ENCODE measurements around the gene ARHGAP15.

ARHGAP15 gene

DNA sequence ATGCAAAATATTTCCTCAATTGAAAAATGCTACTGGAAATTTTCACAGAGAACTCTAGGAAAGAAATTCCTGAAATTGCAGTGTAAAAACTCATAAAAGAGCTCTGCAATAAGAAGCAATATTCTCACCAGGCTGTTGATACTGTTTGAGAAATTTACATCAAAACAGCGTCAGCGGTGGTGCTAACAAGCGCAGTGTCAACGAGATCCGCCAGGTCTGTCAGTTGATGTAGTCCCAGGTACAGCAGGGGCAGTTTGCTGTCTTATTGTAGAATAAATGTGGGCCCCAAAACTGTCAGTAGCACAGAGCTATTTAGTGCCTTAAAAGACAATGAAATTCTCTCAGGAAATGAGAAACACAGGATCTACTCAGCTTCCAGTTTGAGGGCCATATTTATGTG, 611.2 kb downstream of the ARHGAP15 start:
- no peak for DNase-seq

DNA sequence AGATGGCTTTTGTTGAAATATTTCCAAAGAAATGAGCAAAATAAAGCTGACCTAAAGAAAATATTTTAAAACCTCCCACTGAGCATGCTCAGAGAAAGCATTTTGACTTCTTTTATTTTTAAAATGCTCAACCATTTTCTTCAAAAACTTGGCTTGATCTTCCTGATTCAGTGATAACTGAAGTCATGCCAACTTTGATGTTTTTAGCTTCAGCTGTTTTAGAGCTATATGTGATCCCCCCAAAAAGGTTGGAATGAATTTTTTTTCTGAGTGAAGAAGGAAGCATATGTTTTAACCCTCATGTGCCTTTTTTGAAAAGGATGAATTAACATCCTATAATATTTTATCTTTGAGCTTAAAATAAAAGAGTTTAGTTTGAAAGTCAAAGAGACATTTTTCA, 612.0 kb downstream of the ARHGAP15 start:
- no peak for DNase-seq

DNA sequence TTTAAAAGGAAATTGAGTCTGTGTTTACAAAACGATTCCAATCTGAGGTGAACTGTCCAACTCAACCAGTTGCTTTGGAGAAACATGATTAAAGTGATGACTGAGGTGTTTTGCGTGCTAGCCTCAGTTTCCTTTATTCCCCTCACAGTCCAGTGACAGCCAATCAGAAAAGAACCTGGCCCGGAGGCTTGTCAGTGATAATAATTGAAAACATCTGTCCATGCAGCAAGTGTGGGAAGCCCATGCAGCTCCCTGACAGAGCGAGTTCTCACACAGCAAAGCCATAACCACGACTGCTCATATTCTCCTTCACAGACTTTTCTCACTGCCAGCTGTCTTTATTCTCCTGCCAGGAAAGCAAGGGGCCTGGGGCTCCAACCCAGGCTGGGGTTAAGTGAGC, 613.4 kb downstream of the ARHGAP15 start:
- no peak for DNase-seq

DNA sequence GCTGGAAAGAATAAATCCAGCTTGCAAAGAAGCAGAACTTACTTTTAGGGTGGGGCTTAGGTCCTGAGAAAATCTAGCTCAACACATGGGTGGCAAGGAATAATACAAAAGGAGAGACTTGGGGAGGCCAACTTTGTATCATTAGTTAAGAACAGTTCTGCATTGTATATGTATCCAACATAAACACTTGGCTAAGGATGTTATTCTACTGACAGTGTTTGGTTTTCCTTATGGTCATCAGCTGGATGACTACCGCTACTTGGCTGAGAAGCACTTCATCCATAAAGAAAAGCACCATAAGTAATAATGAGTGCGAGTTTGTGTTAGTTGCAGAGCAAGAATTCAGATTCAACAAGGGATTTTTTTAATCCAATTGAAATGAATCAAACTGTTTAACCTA, 614.9 kb downstream of the ARHGAP15 start:
- no peak for DNase-seq

DNA sequence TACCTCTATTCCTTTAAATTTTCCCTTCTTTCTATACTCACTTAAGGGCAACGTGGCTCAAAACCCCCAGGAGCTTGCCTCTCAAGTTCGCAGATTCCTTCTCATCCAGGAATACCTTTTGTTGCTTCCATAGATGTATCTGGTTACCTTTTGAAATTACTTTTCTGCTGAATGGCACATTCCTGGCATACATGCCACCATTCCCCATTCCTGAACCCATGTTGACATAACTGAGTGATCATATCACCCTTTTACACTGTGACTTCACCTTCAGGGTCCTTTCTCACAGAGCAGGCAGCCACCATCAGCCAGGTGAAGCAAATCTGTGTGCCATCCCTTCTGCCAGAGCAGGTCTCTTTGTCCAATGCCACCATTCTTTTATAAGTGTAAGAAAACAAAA, 615.8 kb downstream of the ARHGAP15 start:
- no peak for DNase-seq

DNA sequence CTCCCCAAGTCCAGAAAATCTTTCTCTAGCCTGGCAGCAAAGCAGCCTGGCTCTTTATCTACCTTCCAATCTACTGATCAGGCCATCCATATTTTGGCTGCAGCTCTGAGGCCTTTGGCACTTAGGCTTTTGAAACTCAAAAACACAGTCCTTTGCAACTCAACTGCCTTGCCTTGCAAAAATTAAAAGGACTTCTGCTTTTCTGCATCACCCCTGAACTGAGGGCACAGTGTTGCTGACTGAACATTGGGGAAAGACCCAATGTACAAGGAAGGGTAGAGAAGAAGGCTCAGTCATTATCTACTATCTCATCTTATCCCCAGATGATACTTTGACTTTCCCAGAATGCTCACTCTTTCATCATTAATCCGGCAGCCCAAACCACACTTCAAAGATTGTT, 625.5 kb downstream of the ARHGAP15 start:
- DNase-seq: no peak

DNA sequence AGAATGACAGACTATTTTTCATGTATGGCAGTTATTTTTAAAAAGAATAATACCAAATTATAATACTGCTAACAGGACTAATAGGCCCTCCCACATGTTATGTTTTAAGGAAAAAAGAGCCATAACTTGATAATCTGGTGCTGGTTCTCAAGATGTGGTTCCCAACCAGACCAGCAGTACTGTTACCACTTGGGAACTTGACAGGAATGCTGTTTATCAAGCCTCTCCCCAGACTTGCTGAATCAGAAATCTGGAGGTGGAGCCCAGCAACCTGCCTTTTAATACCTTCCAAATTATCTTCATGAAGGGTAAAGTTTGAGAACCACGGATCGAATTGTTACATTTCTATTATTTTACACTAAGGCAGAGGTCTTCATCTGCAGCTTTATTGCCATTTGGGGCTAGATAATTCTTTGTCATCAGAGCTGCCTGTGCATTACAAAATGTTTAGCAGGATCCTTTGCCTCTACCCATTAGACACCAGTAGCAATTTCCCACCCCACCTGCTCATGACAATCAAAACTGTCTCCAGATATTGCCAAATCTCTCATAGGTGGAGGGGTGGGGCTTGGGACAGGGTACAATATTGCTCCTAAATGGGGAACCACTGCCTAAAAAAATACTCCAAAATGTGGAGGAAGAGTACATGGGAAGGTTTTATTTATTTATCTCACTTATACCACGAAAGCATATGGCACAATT, 629.6 kb downstream of the ARHGAP15 start:
- DNase-seq: no peak

DNA sequence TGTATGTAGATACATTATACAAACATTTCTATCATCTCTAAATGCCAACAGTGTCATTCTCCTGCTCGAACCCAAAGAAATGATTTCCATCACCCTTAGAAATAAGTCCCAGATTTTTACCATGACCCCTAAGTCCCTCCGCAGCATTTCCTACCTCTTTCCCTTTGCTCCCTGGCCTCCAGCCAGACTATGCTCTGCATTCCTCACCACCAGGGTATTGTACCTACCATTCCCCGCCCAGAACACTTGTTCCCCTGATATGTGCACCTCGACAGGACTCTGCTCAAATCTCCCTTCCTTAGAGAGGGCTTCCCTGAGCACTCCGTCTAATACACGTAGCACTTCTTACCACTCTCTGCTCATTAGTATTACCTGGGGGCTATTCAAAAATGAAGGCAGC, 630.2 kb downstream of the ARHGAP15 start:
- no peak for DNase-seq

DNA sequence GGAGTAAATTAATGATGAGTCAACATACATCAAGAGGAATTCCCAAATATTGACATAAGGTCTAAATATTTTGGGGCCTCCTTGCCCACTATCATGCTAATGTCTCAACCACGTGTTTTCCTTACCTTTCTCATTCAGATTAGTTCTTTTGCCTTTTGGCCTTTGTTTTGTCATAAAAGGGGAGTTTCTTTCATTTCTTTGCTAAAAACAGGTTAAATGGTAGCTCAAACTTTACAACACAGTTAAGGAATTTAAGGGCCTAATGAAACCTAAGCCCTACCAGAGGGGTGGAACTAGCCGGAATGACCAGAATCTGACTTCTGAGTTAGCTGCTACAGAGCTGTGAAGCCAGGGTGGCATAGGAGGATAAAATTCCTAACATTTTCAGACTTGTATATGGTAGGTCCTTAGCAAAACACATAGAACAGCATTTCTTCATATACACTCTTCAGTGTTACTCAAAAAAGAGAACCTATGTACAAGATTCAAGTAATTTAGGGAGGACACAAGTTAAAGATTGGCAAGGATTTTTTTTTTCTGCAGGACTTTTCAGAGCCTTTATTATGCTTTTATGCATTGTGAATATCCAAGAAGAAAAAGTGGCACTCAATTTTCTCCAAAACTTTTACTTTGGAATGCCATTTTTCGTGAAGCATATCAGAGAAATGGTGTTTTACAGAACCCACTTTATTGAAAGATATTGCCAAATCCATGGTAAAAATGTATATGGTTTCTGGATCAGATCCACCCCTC, 633.1 kb downstream of the ARHGAP15 start:
- DNase-seq: no peak

DNA sequence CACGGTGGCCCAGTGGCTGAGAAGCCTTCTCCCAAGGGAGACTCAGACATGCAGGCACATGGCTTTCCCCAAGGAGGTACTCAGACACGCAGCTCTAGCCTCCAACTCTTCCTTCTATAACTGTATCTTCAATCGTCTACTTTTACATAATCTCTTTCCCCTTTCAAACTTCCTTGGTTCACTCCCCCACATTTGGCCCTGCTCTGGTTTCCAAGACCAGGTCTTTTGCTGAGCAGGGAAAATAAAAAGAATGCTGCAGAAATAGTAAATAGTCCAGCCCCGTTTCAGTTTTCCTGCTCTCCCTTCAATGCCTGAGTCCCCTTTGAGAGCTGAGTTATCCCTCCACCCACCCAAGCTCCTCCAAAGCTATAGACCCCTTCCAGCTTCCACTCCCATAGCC, 635.0 kb downstream of the ARHGAP15 start:
- DNase-seq: no peak

DNA sequence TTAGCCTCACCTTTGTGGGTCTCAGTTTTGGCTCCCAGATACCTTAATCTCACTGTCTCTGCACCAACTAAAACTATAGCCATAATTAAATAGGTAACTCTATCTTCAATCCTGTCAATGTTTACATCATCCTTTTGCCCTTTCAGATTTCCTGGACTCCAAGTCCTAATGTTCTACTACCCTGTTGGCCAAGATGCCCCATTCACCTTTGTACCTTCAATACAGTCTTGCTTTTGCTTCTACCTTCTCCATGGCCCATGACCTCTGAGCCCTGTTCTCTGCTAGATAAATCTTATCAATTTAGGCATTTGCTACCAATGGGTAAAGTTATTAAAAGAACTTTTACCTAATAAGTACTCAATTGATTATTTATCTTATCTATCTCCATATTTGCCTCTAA, 635.5 kb downstream of the ARHGAP15 start:
- no peak for DNase-seq

DNA sequence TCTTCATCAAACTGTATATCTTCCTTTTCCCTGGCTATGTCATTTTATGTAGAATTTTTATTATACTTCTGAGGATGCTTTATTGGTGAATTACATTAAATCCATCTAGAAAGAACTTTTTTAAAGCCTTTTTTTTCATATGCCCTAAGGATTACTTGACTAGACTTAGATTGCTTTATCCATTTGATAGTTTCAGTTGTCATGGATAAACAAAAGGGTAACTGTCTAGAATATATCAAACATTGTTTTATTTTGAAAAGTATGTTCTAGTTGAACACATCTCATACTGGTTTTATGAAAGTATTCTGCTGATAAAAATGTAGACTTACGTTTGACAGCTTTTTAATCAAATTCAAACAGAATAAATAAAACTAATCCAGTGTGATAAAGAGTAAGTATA, 639.8 kb downstream of the ARHGAP15 start:
- no peak for DNase-seq

DNA sequence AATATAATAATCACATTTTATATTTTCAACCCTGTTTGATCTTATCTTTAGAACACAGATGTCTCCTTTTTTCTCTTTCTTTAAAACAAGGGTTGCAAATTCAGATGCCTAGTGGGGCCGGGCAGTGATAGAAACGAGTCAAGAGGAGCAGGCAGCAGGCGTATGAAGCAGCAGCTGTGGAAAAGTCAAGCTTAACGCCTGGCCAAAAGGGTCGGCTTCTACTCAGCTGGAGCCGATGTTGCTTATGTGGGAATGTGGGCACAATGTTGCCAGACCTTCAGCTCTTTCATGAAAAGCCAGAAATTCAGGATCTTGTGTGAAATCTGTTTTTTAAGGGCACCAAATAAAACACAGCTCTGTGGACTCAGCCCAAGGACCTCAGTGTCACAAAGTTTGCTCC, 642.7 kb downstream of the ARHGAP15 start:
- no peak for DNase-seq

DNA sequence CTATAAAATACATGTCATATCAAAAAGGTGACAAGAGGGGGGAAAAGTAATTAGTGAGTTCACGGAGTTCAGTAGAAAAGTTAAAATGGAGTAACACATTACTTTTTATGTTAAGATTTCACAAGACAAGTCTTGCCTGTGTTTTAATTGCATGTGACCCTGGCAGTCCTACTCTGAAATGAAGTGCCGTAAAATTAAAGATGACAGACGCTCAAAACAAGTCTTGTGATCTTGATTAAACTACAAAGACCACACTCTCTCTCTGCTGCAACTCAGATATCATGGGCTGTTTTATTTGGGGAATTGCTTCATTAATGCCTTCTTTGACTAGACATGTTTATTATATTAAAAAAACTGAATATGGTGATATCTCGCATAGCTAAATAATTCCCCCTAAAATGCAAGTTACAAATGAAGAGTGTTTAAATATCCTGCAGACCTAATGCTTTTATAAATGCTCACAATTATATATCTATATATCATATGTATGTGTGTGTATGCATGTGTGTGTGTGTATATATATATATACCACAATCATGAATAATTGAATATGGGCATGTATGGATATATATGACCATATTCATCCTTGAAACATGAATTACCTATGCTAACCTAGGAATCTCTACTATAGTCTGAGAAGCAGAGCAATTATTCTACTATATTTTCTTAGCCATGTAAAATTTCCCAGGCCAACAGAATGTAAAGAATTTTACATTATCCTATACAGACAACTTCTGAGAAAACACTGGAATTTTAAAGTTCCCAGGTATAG, 647.5 kb downstream of the ARHGAP15 start:
- DNase-seq: no peak

DNA sequence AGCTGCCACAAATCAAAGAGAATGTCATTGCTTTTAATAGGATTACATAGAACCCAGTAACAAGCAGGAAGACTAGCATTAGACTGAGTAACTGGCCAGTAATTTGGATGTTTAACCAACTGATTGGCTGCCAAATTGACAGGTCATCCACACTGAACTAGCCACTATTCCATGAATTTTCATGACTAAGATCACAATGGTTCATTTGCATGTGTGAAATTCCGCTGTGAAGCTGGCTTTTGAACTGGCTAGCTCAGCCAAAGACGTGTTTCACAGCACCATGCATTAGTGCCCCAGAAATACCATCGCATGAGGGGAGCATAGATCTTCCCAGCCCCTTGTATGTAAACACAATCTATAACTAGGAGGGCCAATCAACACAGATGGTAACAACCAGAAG, 649.8 kb downstream of the ARHGAP15 start:
- no peak for DNase-seq

DNA sequence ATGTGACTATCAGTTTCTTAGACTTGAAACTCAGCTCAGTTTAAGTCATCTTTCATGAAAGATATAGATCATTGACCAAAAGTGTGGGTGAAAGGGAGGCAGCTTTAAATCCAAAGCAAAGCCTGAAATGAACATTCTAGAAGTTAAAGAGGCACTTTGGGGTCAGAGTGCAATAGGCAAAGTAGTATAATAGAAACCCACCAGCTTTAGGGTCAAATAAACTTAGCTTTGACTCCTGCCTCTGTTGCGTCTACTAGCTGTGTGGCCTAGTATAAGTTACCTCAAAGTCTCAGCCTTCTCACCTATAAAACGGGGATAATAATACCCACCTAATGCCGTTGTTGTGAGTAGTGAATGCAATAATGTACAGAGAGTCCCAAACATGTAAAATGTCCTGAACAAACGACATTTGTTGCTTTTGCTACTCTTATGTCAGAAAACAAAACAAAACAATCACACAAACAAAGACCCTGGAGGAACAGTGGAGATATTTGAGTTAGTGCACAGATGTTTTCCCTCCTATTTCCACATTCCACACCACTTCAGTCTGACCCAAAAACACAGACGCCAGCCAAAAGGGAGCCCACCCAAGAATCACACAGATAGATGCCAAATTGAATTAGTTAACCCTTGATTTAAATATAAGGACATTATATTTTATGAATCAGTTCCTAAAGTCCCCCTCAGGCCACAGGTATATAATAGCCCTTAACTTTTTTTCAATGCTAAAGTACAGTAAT, 657.0 kb downstream of the ARHGAP15 start:
- no peak for DNase-seq

DNA sequence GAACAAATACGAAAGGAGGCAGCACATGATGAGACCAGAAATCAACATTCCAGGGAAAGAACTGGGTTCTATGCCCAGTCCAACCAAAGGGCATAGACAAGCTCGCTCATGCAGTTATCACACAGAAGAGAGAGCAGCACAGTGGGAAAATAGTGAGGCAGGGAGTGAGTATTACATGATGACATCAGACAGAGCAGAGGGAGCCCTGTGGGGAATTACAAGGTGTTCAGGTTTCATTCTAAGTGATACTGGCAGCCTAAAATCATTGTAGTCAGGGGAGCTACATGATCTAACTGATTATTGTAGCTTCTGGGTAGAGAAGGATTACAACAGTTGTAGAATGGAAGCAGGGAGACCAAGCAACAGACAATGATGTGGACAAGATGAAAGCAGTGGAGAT, 658.5 kb downstream of the ARHGAP15 start:
- no peak for DNase-seq

DNA sequence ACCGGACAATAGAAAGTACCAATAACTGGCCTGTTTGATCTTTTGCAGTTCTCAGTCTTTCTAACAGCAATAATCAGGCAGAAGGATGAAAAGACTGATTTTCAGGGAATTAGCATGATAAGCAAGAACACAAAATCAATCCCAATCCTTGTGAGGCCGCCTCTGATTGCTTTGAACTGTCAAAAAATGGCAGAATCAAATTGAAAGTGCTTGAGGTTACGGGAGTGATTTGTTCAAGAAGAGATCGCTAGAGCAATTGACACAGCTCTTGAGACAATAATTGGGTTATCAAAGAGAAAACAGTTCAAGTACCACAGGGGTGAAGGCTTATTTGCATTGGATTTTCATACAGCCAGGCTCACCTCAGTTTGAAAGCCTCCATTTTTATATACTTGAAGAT, 663.4 kb downstream of the ARHGAP15 start:
- DNase-seq: no peak

DNA sequence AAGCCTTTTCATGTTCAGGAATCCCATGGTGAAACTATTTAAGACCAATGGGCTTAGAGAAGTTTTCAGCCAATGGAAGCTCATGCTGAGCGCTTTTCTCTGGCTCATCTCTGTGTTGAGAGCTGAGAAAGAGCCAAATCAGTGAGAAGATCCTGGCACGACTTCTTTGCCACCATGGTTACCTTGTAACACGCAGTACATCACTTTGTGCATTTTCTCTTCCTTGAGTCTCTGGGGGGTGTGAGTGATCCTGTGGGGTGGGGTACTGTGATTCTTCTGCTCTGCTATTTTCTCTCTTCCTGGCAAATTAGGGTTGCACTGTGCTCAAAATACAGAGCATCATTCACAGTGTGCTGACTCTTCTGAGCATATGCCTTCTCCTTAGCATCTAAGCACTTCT, 664.2 kb downstream of the ARHGAP15 start:
- DNase-seq: no peak

DNA sequence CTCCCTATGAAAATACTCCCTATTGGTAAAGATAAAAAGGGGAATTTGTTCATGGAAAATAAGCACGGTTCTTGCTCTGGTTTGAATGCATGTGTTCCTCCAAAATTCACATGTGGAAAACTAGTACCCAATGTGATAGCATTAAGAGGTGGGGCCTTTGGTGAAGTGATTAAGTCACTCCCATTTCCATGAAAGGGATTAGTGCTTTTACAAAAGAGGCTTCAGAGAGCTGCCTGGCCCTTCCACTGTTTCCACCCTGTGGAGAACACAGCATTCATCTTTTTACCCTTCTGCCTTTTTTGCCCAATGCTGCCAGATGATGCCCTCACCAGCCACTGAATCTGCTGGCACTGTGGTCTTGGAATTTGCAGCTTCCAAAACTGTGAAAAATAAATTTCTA, 666.8 kb downstream of the ARHGAP15 start:
- DNase-seq: no peak

DNA sequence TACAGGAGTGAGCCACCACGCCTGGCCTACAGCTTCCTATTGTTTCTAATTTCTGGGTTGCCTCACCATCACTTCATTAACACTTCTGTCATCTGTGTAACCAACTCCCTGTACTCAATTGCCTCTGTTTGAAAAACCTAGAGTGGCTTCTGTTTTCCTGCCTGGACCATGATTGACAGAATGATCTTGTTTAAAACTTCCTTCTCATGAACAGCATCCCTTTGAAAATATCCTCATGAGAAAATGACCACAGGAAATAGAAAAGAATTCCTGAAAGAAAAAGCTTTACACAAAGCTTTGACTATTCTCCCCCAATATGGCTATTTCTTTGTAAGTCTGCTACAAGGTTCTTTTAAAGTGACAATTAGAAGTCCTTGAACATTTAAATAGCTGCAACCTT, 672.3 kb downstream of the ARHGAP15 start:
- no peak for DNase-seq

DNA sequence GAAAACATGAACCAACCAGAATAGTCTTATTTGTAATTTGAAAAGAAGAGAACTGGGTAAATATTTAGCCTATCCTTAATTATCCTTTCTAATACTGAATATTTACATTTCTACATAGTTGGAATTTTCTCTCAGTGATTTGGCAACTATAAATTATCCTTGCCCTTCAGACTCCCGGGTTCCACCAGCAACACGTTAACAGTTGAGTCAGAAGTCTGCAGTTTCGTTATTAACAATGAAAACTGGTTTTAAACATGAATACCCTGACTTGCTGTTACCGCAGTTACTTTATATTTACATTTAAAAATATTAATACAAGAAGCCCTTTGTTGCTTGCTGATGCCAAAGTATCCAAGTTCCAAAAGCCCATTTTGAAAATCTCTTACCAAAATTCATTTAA, 673.0 kb downstream of the ARHGAP15 start:
- DNase-seq: no peak
